NCI-H1694 (cell line): ENCODE data around the gene CNTN2.
A peak's percentile ranks its signal among the peaks of the same experiment; 100 is the strongest.

Source experiments
- DNase-seq: peaks from one replicate; lab custom pipeline; 2025; lab: John Stamatoyannopoulos, UW

Gene CNTN2

GRCh38 chr1:205074084-205074483 lies 31.1 kb downstream of the CNTN2 start:
- DNase-seq, result no peak

GRCh38 chr1:205074513-205074912 lies 31.5 kb downstream of the CNTN2 start:
- DNase-seq, result no peak

GRCh38 chr1:205075642-205076155 lies 32.7 kb downstream of the CNTN2 start:
- no peak for DNase-seq

- no peak for DNase-seq
These were observed 33.3 kb downstream of the CNTN2 start for GRCh38 chr1:205076245-205076761.

- no peak for DNase-seq
These were observed 34.3 kb downstream of the CNTN2 start for GRCh38 chr1:205077158-205077933.

GRCh38 chr1:205077934-205078311 lies 34.9 kb downstream of the CNTN2 start:
- DNase-seq, result no peak

- no peak for DNase-seq
These were observed 39.4 kb downstream of the CNTN2 start for GRCh38 chr1:205082431-205082830.

- no peak for DNase-seq
These were observed 41.3 kb downstream of the CNTN2 start, which contains the start of gene TMEM81 for GRCh38 chr1:205084360-205084759. TSS of gene TMEM81 (minus strand) at chr1:205084460. CDS start at chr1:205084320, 140 bp downstream.

GRCh38 chr1:205088341-205088740 lies 45.3 kb downstream of the CNTN2 start:
- no peak for DNase-seq

- DNase-seq, result peak; percentile 25
These were observed 48.2 kb downstream of the CNTN2 start for GRCh38 chr1:205091043-205091740.

GRCh38 chr1:205095422-205095821 lies 52.4 kb downstream of the CNTN2 start:
- no peak for DNase-seq

GRCh38 chr1:205098242-205098641 lies 55.2 kb downstream of the CNTN2 start:
- no peak for DNase-seq

- DNase-seq, result no peak
These were observed 59.4 kb downstream of the CNTN2 start for GRCh38 chr1:205102404-205102803.

GRCh38 chr1:205107327-205107726 lies 64.3 kb downstream of the CNTN2 start:
- no peak for DNase-seq

GRCh38 chr1:205108464-205108863 lies 65.5 kb downstream of the CNTN2 start:
- no peak for DNase-seq

GRCh38 chr1:205109269-205109668 lies 66.3 kb downstream of the CNTN2 start:
- DNase-seq, result no peak

- DNase-seq, result no peak
These were observed 66.7 kb downstream of the CNTN2 start for GRCh38 chr1:205109711-205110110.

- DNase-seq, result no peak
These were observed 68.3 kb downstream of the CNTN2 start for GRCh38 chr1:205111354-205111753.

GRCh38 chr1:205118752-205119151 lies 75.7 kb downstream of the CNTN2 start:
- no peak for DNase-seq

GRCh38 chr1:205121660-205122488 lies 78.9 kb downstream of the CNTN2 start, which contains the start of gene RBBP5:
TSS of gene RBBP5 (minus strand) at chr1:205121978. CDS start at chr1:205121873, 105 bp downstream.
- DNase-seq, result peak; percentile 92

GRCh38 chr1:205122489-205122882 lies 79.5 kb downstream of the CNTN2 start:
- DNase-seq, result no peak

GRCh38 chr1:205124726-205125125 lies 81.7 kb downstream of the CNTN2 start:
- no peak for DNase-seq
